AG10803 (cell line): ENCODE measurements around the gene CLEC9A.
A peak's percentile ranks its signal among the peaks of the same experiment; 100 is the strongest.
"Not testable (repeated sequence)": the region's sequence is repeated elsewhere in the genome, so short reads cannot be mapped to it uniquely, and the experiment has no call there.

Experiments used
- DNase-seq: peaks from one replicate; pipeline ENCODE4 v3.0.0; 2010; ENCODE audit warnings: low read depth
- H3K4me3 ChIP-seq: 2 replicates; pipeline ENCODE4 v1.5.1; 2011; ENCODE audit warnings: mild to moderate bottlenecking, low read length, control low read depth
- CTCF ChIP-seq: conservative IDR thresholded peaks from 2 replicates; pipeline ENCODE4 v1.5.1; 2011; ENCODE audit warnings: mild to moderate bottlenecking, low read length, control low read depth, inconsistent platforms

CLEC9A gene

GRCh38 chr12:10016881-10017280 lies 13.6 kb upstream of the CLEC9A start:
- no peak overlapping the region for H3K4me3 ChIP-seq
- TF ChIP-seq CTCF = no peak
- peak; percentile 18 for DNase-seq

GRCh38 chr12:10018386-10018785 lies 12.1 kb upstream of the CLEC9A start:
- no peak overlapping the region for H3K4me3 ChIP-seq
- no peak for TF ChIP-seq CTCF
- no peak for DNase-seq

GRCh38 chr12:10021342-10021741 lies 9.1 kb upstream of the CLEC9A start:
- no peak overlapping the region for H3K4me3 ChIP-seq
- DNase-seq = no peak
- no peak for TF ChIP-seq CTCF

GRCh38 chr12:10025236-10025635 lies 5.2 kb upstream of the CLEC9A start:
- H3K4me3 ChIP-seq = no peak overlapping the region
- no peak for TF ChIP-seq CTCF
- DNase-seq = no peak

- not testable (repeated sequence) for DNase-seq, H3K4me3 ChIP-seq
These were observed 3.8 kb upstream of the CLEC9A start for GRCh38 chr12:10026666-10027065.

GRCh38 chr12:10027311-10027710 lies 3.2 kb upstream of the CLEC9A start:
- no peak for TF ChIP-seq CTCF
- no peak overlapping the region for H3K4me3 ChIP-seq
- DNase-seq = peak; percentile 48

- DNase-seq = peak; percentile 80
- TF ChIP-seq CTCF = no peak
- H3K4me3 ChIP-seq = no peak overlapping the region
These were observed 2.8 kb upstream of the CLEC9A start for GRCh38 chr12:10027721-10028120.

GRCh38 chr12:10031321-10031720 lies 839 bp downstream of the CLEC9A start:
- no peak overlapping the region for H3K4me3 ChIP-seq
- no peak for DNase-seq
- no peak for TF ChIP-seq CTCF
